ENCODE results near the gene CISH.

Gene CISH

GRCh38 chr3:50611464-50612233 lies at the start of gene CISH:
CISH (minus strand) TSS chr3:50611774; CDS start chr3:50611650, 124 bp downstream.
- TF ChIP-seq CTCF (conservative IDR thresholded peaks at IDR 0.05): peak; percentile 62
- peak within 1 kb of the TSS; percentile 78 for H3K27ac ChIP-seq

- TF ChIP-seq CTCF (conservative IDR thresholded peaks at IDR 0.05): no peak
Measured at GRCh38 chr3:50660386-50660785, 48.8 kb upstream of the CISH start.

GRCh38 chr3:50658831-50659230 lies 47.3 kb upstream of the CISH start:
- no peak for TF ChIP-seq CTCF (conservative IDR thresholded peaks at IDR 0.05)
- H3K27ac ChIP-seq: no peak overlapping the region

More at GRCh38 chr3:50660386-50660785, 48.8 kb upstream of the CISH start:
- H3K27ac ChIP-seq: no peak overlapping the region

GRCh38 chr3:50658416-50658815 lies 46.8 kb upstream of the CISH start:
- no peak overlapping the region for H3K27ac ChIP-seq
- no peak for TF ChIP-seq CTCF (conservative IDR thresholded peaks at IDR 0.05)

- TF ChIP-seq CTCF (conservative IDR thresholded peaks at IDR 0.05): no peak
- H3K27ac ChIP-seq: no peak overlapping the region
Measured at GRCh38 chr3:50657816-50658215, 46.2 kb upstream of the CISH start.

GRCh38 chr3:50657407-50657806 lies 45.8 kb upstream of the CISH start:
- TF ChIP-seq CTCF (conservative IDR thresholded peaks at IDR 0.05): no peak
- H3K27ac ChIP-seq: no peak overlapping the region

GRCh38 chr3:50656417-50657195 lies 45.0 kb upstream of the CISH start:
- no peak overlapping the region for H3K27ac ChIP-seq
- TF ChIP-seq CTCF (conservative IDR thresholded peaks at IDR 0.05): no peak

Data from VCaP (cell line).